NCI-H2107 (cell line): Measurements from ENCODE around the gene BEND3.
"Not testable (repeated sequence)": the region's sequence is repeated elsewhere in the genome, so short reads cannot be mapped to it uniquely, and the experiment has no call there.

Source experiments
- DNase-seq: peaks from one replicate; lab custom pipeline; 2025; lab: John Stamatoyannopoulos, UW

BEND3 gene

DNA sequence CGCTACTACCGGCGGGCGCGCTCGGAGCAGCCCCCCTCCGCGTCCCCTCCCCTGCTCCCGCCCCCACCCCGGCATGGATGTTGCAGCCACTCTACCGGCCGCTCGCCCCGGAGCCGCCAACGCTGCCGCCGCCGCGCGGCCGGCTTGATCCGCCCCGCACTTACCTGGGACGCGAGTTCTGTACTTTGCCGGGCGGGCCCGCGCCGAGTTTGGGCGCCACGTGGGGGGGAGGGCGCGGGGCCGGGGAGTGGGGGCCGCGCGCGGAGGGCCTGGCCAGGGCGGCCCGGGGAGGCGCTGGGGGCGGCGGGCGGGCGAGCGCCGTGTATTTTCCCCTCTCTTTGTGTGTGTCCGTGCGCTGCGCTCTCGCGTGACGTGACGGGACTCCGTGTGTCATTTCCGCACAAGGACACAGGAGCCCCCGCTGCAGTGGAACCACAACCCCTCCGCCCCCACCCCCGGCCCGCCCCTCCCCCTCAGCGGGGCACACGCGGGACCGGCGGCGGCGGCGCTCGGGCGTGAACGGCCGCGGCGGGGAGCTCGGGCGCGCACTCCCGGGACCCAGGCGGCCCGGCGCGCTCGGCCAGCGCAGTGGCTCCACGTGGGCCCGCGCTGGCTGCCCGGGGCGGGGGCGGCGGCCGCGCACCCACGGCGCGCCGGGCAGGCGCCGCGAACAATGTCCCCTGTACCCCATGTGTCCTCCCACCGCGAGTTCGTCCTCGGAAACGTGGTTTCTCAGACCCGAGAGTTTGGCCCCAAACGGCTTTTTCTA, at the start of gene BEND3:
TSS of gene BEND3 (minus strand) at position 590 of the 769 bp plus-strand sequence. CDS start 16,230 bp downstream, outside the sequence.
- no peak for DNase-seq

DNA sequence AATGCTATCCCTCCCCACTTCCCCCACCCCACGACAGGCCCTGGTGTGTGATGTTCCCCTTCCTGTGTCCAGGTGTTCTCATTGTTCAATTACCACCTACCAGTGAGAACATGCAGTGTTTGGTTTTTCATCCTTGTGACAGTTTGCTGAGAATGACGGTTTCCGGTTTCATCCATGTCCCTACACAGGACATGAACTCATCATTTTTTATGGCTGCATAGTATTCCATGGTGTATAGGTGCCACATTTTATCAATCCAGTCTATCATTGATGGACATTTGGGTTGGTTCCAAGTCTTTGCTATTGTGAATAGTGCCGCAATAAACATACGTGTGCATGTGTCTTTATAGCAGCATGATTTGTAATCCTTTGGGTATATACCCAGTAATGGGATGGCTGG, 49.0 kb upstream of the BEND3 start:
- not testable (repeated sequence) for DNase-seq

DNA sequence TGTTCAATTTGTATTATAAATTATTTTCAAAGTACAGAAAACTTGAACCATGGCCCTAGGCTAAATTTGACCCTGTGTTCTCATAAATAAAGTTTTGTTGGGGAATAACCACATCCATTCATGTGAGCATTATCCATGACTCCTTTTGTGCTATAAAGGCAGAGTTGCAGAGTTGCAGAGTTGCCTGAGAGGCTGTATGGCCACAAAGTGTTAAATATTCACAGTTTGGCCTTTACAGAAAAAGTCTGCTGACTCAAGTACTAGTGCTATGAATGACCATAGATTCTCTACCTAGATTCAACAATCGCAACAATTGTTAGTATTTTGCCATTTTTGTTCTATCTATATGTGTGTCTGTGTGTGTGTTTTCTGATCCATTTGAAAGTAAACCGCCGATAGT, 46.2 kb upstream of the BEND3 start:
- DNase-seq, result no peak

DNA sequence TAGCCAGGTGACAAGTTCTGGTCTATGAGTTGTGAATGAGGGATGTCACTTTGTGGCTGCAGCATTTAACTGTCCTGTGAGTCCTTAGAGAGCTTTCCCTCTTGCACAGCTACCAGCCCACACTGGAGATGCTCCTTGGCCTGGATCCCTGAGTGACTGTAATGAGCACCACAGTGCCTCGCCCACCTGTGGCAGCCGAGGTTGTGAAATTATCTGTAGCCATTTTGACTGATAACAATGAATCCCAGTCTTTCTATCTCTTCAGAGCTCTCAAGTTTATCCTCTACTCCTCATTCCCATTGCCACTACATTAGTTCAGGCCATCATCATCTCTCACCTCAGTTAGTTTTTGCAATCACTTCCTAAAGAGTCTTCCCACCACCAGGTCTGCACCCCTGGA, 41.3 kb upstream of the BEND3 start:
- no peak for DNase-seq

DNA sequence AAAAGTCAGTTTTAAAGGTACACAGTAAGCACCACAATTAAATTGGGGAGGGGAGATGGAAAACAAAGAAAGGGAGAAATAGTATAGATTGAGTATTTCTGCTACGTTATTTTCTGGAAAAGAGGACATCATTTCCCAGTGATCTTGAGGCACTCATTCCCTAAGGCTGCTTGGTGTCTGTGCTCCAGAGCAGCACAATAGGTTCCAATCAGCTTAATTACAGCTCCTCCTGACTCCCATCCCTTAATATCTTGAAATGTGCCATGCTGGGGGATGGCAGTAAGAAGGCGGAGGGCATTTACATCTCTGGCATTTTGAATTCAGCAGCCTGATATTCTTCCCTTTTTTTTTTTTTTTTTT, 39.5 kb upstream of the BEND3 start:
- DNase-seq, result no peak

DNA sequence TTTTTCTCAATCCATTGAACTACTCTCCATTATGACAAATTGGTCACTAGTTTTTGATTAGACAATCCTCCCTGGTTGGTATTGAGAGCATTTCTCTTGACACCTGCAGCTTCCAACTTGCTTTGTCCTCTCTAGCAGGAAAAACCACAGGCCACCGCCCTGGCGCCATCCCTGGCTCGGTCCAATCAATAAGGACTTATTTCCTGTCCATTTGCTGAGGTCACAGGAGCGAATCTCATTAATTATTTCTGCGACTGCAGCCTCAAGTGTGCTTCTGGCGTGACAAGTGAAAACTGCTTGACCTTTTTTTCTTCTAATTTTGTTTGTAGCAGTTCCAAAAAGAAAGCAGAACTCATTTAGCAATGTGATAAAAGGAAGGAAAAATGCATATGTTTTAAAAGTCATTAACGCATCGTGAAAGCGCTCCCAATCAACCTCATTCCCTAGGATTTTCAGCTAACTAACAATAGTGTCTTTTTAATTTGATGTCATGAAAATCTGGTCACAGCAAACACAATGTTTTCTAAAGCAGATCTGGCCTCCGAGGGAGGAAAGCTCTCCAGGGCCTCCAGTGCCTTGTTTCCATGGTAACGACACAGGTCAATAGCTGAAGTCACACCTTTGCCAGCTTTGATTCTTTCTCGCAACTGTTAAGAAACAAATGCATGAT, 39.0 kb upstream of the BEND3 start:
- peak; percentile 73 for DNase-seq

DNA sequence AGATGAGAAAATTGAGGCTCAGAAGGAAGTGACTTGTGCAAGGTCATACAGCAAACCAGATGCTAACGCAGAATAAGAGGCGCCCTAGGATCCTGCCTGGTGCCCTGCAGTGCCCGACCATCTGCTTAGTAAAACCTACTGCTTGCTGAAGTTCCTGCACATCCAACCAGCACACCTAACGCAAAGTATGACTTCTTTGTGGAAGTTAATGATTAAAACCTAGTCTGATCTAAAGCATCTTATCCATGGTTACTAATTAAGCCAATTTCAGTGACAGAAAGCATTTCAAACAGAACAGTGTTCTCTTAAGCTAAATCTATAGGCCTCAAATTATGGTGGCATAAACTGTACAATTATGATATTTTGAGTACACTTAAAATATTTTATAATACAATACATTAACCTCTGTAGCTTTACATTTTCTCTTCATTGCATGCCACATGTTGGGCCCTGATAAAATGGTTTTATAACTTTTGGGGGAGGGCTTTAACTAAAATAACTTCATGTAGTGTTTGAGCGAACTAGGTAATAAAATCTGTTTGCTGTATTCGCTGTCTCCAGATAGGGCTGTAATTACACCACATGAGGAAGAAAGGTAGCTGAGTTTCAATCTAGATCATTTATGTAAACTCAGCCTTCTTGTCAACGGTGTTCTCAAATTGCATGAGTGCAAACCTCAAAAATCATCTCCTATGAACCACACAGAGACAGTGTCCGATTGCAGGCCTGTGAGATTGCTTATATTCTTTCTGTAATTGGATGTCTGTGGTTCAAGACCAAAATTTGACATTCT, 37.5 kb upstream of the BEND3 start:
- peak; percentile 78 for DNase-seq

DNA sequence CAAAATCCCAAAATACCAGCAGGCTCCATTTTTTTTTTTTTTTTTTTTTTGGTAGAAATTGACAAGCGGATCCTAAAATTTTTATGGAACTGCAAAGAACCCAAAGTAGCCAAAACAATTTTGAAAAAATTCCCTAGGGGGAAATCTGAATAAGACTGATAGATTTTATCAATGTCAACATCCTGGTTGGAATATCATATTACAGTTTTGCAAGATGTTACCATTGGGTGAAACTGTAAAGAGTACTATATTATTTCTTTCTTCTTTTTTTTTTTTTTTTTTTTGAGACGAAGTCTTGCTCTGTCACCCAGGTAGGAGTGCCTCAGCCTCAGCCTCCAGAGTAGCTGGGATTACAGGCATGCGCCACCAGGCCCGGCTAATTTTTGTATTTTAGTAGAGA, 29.4 kb upstream of the BEND3 start:
- DNase-seq, result no peak

DNA sequence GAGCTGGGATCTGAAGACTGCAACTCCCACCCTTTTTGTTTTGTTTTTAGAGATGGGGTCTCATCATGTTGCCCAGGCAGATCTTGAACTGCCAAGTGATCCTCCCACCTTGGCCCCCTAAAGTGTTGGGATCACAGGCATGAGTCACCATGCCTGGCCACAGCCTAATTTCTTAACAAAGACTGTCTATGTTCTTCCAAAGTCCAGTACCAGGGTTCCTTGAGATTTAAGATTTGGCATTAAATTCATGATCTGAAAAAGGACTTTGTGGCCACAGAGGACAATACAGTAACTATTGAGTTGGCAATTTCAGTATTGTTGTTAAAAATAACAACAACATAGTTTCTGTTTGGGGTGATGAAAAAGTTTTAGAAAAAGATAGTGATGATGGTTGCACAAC, 28.7 kb upstream of the BEND3 start:
- no peak for DNase-seq

DNA sequence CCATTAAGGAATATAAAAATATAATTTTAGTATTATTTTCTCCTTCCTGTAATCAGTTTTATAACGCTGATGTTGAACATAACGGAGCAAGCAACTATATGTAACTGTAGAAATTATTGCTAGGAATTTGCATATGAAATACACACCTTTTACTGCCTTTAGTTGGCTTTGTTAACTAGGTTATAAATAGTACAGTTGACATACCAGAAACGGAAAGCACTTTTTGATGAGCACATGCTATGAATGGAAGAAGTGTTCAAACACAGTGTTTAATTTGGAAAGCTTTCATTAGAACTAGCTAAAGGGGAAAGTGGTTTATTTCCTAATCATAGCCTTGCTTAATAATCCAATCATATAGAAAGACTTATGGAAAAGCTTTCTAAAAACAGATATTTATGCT, 25.3 kb upstream of the BEND3 start:
- no peak for DNase-seq

DNA sequence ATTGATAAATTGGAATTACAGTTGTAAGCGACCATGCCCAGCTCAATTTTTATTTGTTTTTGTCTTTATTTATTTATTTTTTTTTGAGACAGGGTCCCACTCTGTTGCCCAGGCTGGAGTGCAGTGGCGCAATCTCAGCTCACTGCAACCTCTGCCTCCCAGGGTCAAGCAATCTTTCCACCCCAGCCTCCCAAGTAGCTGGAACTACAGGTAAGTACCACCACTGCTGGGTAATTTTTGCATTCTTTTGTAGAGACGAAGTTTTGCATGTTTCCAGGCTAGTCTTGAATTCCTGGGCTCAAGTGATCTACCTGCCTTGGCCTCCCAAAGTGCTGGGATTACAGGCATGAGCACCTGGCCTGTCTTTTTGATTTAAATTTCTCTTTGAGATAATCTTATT, 21.0 kb upstream of the BEND3 start:
- not testable (repeated sequence) for DNase-seq

DNA sequence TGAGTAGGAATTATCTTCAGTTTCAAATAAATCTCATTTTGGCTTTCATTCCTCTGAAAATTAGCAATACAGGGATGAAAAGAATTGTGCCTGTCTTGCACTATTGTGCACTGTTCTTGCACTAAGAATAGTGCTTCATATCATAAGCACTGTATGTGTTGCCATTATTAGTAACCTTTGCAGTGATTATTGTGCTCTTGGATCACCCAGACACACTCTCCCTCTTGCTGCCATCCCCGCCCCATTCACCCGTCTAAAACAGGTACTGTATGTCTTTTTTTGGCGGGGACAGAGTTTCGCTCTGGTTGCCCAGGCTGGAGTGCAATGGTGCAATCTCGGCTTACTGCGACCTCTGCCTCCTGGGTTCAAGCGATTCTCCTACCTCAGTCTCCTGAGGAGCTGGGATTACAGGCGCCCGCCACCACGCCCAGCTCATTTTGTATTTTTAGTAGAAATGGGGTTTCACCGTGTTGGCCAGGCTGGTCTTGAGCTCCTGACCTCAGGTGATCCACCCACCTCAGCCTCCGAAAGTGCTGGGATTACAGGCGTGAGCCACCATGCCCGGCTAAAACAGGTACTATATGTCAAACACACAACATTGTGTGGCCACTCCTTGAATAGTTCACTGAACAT, 19.8 kb upstream of the BEND3 start:
- DNase-seq, result not testable (repeated sequence)

DNA sequence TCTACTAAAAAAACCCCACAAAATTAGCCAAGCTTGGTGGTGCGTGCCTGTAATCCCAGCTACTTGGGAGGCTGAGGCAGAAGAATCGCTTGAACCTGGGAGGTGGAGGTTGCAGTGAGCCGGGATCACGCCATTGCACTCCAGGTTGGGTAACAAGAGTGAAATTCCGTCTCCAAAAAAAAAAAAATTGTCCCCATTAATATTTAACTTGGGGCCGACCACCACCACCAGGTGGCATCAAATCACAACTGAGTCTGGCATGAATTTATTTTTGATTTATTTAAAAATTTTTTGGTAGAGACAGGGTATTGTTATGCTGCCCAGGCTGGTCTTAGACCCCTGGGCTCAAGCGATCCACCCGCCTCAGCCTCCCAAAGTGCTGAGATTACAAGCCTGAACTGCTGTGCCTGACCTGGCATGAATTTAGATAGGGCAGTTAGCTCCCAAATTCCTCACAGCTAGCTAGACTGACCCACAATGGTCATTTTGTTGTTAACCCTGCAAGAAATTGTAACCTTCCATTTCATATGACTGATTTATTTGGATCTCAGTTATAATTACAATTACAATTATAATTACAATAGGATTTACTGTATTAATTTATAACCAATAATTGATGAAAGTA, 17.1 kb upstream of the BEND3 start:
- no peak for DNase-seq

DNA sequence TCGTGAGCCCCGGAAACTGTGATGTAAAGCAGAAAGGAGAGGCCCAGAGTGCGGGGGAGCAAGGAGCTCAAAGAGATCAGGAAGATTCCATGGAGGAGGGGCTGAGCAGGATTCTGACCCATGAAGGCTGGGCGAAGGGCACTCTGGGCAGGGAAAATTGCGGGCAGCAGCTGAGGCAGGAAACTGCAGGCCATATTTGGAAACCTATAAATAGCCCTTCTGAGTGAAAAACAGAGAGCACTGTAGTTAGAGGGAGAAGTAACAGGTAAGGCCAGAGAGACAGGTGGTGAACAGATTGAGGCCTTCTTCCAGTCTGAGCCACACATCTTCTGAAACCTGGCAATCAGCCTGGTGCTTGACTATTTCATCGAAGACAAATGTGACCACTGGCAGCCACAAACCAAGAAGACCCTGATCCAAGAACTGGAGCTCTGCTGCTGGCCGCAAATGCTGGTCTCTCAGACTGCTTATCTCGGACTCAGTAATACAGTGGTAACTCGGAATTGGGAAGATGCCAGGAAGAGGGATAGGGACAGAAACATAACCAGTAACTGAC, 14.1 kb upstream of the BEND3 start:
- no peak for DNase-seq

DNA sequence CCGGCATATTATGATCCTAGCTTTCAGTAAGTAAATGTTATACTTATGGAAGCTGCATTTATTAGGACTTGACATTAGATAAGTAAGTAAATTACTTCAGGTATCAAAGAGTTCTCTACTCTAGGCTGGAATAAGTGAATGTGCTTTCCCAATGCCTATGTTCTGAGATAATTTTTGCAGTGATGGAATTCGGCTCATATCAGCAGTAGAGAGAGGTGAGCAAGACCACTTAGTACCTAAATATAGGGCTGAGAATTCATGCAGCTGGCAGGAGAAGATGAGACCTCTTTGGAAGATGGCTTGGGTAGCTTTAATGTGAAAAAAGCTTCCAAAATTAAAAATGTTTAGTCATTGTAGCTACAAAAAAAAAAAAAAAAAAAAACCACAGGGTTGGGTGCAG, 13.3 kb upstream of the BEND3 start:
- no peak for DNase-seq

DNA sequence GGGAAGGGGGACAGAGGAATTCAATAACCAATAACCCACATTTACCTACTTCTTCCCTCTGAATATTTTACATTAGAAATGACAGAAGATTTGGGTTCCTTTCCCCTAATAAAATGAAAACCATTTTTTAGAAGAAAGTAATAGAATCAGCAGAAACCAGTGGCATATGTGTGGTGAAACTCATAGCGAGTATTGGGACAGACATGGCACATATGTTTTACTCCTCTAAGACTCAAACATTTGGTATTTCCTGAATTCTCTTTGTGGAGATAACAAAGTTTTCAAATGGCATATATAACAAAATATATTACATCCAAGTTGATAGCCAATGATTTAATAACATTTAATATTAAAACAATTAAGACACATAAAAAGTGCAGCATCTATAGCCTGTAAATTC, 12.9 kb upstream of the BEND3 start:
- DNase-seq, result no peak

DNA sequence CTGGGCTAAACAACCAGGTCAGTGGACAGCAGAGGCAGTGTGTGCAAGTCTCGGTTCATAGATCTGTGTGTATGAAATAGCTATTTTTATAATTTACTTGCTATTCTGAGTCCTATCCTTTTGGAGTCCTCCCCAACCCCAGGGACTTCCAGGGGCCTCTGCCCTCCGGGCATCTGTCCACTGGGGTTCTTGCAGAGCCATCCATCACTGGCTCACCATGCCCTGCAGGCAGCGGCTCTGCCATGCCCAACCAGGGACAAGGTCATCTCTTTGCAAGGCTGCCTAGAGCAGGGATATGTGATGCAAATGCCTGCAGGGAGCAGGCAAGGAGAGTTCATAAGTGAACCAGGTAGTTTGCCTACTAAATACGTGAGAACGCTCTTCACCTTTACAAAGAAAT, 10.5 kb upstream of the BEND3 start:
- DNase-seq, result no peak

DNA sequence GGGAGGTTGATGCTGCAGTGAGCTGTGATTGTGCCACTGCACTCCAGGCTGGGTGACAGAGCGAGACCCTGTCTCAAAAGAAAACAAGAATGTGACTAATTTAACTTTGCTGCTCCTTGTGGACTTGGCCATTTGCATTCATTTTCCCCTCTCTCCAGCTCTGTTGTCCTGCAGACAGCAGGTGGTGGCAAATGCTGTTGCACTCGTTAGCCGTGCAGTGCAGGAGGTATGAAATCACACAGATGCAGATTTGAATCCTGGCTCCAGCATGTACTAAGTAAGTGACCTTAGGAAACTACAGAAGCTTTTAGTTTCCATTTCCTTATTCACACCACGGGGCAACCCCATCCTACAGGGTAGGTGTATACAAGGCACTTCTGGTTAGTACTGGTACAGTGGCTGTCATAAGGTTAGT, 9.6 kb upstream of the BEND3 start:
- DNase-seq, result no peak

DNA sequence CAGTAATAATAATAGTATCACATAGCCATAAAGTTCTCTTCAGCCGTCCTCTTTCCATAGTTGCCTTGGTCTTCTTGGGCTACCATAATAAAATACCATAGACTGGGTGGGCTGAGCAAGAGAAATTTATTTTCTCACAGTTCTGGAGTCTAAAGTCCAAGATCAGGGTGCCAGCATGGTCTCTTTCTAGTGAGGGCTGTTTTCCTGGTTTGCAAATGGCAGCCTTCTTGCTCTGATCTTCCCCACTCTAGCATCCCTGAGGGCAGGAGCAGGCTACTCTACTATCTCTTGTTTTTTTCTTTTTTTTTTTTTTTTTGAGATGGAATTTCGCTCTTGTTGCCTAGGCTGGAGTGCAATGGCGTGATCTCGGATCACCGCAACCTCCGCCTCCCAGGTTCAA, 8.2 kb upstream of the BEND3 start:
- no peak for DNase-seq

DNA sequence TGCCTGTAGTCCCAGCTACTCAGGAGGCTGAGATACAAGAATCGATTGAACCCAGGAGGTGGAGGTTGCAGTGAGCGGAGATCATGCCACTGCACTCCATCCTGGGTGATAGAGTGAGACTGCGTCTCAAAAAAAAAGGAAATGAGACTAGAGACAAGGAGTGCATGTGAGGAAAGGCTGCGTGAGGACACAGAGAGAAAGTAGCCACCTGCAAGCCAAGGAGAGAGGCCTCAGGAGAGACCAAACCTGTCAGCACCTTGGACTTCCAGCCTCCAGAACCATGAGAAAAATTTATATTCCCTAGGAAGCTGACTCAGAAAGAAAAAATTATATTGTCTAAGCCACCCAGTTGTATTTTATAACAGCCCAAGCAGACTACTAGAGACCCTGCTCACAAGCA, 7.4 kb upstream of the BEND3 start:
- DNase-seq, result no peak

DNA sequence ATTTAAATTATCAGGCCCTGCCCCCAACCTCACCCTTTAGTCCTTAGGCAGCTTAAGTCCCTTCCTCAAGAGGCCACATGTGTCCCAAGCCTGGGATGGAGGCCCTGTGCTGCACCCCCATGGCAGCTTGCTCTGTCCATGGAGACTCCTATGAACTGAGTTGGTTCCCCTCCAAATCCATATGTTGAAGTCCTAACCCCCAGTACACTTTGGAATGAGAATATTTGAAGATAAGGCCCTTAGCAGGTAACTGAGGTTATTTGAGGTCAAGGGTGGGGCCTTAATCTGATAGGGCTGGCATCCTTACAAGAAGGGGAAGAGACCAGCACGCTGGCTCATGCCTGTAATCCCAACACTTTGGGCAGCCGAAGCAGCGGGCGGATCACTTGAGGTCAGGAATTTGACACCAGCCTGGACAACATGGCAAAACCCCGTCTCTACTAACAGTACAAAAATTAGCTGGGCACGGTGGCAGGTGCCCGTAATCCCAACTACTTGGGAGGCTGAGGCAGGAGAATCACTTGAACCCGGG, 6.7 kb upstream of the BEND3 start:
- no peak for DNase-seq

DNA sequence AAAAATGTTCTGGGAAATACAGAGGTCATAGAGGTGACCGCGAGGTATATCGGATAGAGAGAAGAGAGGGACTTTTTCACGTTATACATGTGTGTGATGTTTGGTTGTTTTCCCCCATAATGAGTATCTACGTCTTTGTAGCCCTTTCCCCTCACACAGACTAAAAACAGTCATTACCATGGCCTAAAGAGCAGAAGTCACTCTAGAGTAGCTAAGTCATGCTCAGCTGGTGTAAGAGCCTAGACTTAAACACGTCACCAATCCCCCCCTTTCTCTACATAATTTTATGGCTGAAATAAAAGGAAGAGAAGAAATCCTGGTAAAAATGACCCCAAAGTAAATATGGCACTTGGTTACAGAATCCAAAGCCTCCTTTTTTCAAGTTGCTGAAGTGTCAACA, 6.0 kb upstream of the BEND3 start:
- DNase-seq, result no peak
